Lower leg skin (tissue), 4 donors: ENCODE measurements around the gene EPB41L2. TPM values are rescaled to one million over a fixed set of nuclear protein-coding genes. Genes with fewer than 3 reads are reported as not detected.

Source experiments
- DNase-seq, 2 donors: peaks; one replicate each; pipeline ENCODE4 v3.0.0-alpha.2; 2019; ENCODE audit warnings: low spot score in 2 of 2
- H3K4me3 ChIP-seq: fragments of 200-600 bp; sonication (generic); 2 replicates; pipeline ENCODE4 v1.5.1; 2017; ENCODE audit warnings: mild to moderate bottlenecking, low read depth; ENCODE audit not compliant: poor library complexity, severe bottlenecking
- POLR2A ChIP-seq, 2 donors: fragments of 450-650 bp; IDR thresholded peaks; one replicate each; pipeline ENCODE4 v1.6.1; 2016 to 2017; ENCODE audit warnings: antibody characterized with exemption in 2 of 2, mild to moderate bottlenecking in 1 of 2, moderate library complexity in 1 of 2
- WGBS, 2 donors: methylation state at CpG; one replicate each; pipeline ENCODE4 v1.1.5; 2018; 5-methylcytosine and 5-hydroxymethylcytosine counted together
- intact Hi-C: fragments of 100-400 bp; cut with DNase I; formaldehyde crosslinking; loops from one replicate; pipeline ENCODE4 v1.15.0; 2023; ENCODE audit warnings: low total_unique reads
- total RNA-seq, 4 donors: library from RNA; depleted of rRNA; stranded (reverse); fragments of >200 nt; gene quantifications; one replicate each; pipeline ENCODE4 v1.1.0, GENCODE V29; 2016
- TF ChIP-seq, protein P1 (sequence below), 3 donors: fragments of 450-650 bp; IDR thresholded peaks; one replicate each; pipeline ENCODE4 v1.5.1; 2016; ENCODE audit warnings: antibody characterized with exemption in 3 of 3, mild to moderate bottlenecking in 3 of 3, moderate library complexity in 2 of 3

The EPB41L2 gene
- total RNA-seq: 10 to 100 TPM in 2 of 4 donors, 1 to 10 TPM in 2; 8.6 to 19.4 (median 13.8) TPM

DNA sequence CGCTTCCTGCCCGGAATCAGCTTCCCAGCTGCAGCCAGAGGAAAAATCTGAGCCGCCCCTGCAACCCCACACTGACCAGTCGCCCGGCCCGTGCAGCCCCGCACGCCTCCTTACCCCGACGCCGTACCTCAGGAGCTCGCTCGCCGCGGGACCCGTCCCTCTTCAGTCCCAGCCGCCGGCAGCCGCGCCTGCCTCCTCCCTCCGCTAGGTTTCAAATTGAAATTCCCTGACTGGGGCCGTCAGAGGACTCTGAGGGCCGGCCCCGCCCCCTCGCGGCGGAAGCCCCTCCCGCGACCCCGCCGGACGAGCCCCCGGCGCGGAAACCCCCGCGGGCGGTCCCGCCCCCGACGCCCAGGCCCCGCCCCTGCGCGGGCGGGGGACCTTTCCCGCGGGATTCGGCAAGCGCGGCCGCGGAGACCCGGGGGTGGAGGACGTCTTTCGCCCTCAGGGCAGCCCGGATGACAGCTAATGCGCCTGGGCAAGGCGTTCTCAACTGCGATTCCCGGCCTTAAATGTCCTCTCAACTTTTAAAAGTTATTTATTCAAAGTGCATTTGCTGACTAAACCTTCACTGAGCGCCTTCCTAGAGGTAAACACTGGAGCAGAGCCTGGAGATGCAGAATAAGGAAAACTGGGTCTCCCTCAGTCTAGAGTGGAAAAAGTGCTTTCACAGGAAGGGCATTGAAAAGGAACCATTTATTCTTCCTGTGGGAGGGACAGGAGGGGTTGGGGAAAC is at the start of gene EPB41L2:
Gene EPB41L2, minus strand, starts transcription at position 218 of the 736 bp plus-strand sequence. CDS start 106,760 bp downstream, outside the sequence.
- peak within 1 kb of the TSS; percentile 74 for H3K4me3 ChIP-seq
- peak; percentile 73 to 97 for DNase-seq
- intact Hi-C loops: no loop called here
- TF ChIP-seq, protein P1, sequence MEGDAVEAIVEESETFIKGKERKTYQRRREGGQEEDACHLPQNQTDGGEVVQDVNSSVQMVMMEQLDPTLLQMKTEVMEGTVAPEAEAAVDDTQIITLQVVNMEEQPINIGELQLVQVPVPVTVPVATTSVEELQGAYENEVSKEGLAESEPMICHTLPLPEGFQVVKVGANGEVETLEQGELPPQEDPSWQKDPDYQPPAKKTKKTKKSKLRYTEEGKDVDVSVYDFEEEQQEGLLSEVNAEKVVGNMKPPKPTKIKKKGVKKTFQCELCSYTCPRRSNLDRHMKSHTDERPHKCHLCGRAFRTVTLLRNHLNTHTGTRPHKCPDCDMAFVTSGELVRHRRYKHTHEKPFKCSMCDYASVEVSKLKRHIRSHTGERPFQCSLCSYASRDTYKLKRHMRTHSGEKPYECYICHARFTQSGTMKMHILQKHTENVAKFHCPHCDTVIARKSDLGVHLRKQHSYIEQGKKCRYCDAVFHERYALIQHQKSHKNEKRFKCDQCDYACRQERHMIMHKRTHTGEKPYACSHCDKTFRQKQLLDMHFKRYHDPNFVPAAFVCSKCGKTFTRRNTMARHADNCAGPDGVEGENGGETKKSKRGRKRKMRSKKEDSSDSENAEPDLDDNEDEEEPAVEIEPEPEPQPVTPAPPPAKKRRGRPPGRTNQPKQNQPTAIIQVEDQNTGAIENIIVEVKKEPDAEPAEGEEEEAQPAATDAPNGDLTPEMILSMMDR (IDR thresholded peaks at IDR 0.05): no peak
- TF ChIP-seq POLR2A (IDR thresholded peaks at IDR 0.05): no peak
- WGBS, 2 donors: 0% methylated on average over 37 to 38 of the region's 61 CpGs

DNA sequence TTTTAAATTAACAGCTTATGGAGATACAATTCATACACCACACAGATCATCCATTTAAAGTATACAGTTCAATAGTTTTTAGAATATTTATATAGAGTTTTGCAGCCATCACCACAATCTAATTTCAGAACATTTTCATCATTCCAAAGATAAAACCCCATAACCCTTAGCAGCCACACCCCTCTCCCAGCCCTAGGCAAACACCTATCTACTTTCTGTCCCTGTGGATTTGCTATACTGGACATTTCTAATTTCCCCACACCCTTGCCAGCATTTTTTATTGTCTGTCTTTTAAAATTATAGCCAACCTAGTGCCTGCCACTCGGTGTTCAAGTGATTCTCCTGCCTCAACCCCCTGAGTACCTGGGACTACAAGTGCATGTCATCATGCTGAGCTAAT is 49.2 kb upstream of the EPB41L2 start:
- 60 to 77% methylated on average over 1 of the region's 1 CpG for WGBS, 2 donors
- H3K4me3 ChIP-seq: no peak overlapping the region
- intact Hi-C loops: loop anchor here (10.0 kb wide), 1 partner anchor 227 kb away; no protein-coding TSS in a partner anchor
- TF ChIP-seq, protein P1 (IDR thresholded peaks at IDR 0.05): no peak
- no peak for TF ChIP-seq POLR2A (IDR thresholded peaks at IDR 0.05)
- DNase-seq: no peak

DNA sequence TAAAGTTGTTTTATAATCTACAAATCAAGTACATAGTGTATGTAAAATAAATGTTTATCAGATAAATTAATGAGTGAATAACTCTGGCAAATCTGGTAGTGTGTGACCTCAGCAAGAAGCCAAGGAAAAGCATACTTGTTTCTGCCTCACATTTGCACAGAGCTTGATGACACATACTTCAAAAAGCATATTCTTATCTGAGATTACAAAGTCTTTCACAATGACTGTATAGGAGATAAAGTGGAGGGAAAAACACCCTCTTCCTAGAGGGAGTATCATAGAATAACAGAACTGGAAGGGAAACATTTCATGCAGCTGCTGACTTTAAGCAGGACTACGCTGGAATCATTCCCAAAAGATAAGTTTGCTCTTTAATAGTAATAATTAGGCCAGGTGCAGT is 44.1 kb upstream of the EPB41L2 start:
- DNase-seq: no peak
- intact Hi-C loops: no loop called here
- no peak overlapping the region for H3K4me3 ChIP-seq
- no peak for TF ChIP-seq POLR2A (IDR thresholded peaks at IDR 0.05)
- TF ChIP-seq, protein P1 (IDR thresholded peaks at IDR 0.05): no peak
- 57 to 75% methylated on average over 1 of the region's 1 CpG for WGBS, 2 donors

DNA sequence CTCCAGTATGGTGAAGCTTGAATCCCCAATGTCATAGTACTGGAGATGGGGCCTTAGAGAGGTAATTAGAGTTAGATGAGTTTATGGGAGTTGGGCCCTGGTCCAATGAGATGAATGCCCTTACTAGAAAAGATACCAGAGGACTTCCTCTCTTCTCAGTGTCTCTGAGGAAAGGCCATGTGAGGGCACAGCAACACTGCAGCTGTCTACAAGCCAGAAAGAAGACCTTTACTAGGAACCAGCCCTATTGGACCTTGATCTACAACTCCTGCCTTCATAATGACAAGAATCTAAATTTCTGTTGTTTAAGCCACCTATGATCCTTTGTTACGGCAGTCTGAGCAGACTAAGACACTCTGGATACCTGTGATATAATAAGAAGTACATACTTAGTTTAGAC is 40.9 kb upstream of the EPB41L2 start:
- H3K4me3 ChIP-seq: no peak overlapping the region
- no peak for DNase-seq
- intact Hi-C loops: no loop called here
- 100% methylated on average over 1 of the region's 1 CpG for WGBS, 2 donors
- TF ChIP-seq, protein P1 (IDR thresholded peaks at IDR 0.05): no peak
- no peak for TF ChIP-seq POLR2A (IDR thresholded peaks at IDR 0.05)

DNA sequence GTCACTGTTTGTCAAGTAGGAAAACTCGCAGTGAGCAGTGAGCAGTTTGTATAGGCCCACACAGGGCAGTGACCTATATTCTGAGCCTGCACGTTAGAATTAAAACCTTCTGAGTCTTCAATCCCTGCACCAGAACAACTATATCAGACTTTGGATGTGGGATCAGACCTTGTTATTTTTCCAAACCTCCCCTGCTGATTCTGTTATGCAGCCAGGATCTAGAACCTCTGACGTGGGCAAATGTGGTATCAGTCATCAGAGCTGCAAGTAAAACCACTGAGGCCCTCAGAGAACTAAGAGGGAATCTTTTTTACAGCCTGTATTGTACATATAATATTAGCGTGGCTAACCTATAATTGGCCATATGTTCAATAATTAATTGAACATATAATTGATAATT is 40.3 kb upstream of the EPB41L2 start:
- intact Hi-C loops: no loop called here
- TF ChIP-seq, protein P1 (IDR thresholded peaks at IDR 0.05): no peak
- TF ChIP-seq POLR2A (IDR thresholded peaks at IDR 0.05): no peak
- WGBS, 2 donors: 77 to 87% methylated on average over 4 of the region's 4 CpGs
- no peak for DNase-seq
- H3K4me3 ChIP-seq: no peak overlapping the region
